ENCODE results near the gene ANXA2.

ANXA2 gene

DNA sequence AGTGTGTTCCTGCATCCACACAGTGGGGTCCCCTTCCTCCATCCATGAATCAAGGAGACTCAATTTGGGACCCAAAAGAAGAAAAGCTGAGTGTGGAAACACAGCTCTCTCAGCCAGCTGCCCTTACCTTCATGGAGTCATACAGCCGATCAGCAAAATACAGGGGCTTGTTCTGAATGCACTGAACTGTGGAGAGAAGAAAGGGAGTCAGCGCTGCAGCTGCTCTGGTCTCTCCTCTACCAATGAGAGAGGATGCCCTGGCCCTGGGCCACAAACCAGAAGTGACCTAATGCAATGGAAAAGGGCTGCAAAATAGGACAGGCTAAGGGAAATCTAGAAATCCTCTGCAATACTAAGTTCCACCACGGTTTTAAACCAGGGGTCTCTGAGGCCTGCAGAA lies 46.7 kb downstream of the ANXA2 start:
- no peak overlapping the region for H3K4me3 ChIP-seq (ENCODE audit: low read depth, low read length, poor library complexity, severe bottlenecking)
- no peak overlapping the region for H3K4me2 ChIP-seq (ENCODE audit: low read length)
- H4K20me1 ChIP-seq (ENCODE audit: insufficient read depth, low read length) = no peaks in the 10 kb centered on the region
- TF ChIP-seq EZH2 (IDR thresholded peaks at IDR 0.05; ENCODE audit: borderline replicate concordance, low read length) = no peak
- TF ChIP-seq CTCF (IDR thresholded peaks at IDR 0.05; ENCODE audit: low read length) = no peak
- H3K36me3 ChIP-seq (ENCODE audit: insufficient read depth, low read length) = no peaks in the 10 kb centered on the region
- H3K4me1 ChIP-seq (ENCODE audit: insufficient read depth, low read length, severe bottlenecking) = no peaks in the 10 kb centered on the region
- H3K79me2 ChIP-seq (ENCODE audit: insufficient read depth, low read length) = no peaks in the 10 kb centered on the region
- H3K27ac ChIP-seq (ENCODE audit: low read depth, low read length, poor library complexity, severe bottlenecking) = no peak overlapping the region
- H3K9me2 ChIP-seq (ENCODE audit: low read depth, low read length) = no peaks in the 10 kb centered on the region
- H2AFZ ChIP-seq (ENCODE audit: low read length) = no peak overlapping the region
- H3K9ac ChIP-seq (ENCODE audit: low read length) = no peak overlapping the region
- H3K9me3 ChIP-seq (ENCODE audit: low read length) = no peaks in the 10 kb centered on the region
- no peaks in the 10 kb centered on the region for H3K27me3 ChIP-seq (ENCODE audit: insufficient read depth, low read length)
- H3F3A ChIP-seq (ENCODE audit: insufficient read depth, low read length) = no peaks in the 10 kb centered on the region

GRCh38 chr15:60350108-60350507 lies 47.7 kb downstream of the ANXA2 start:
- Histone ChIP-seq H3K4me1 (ENCODE audit: insufficient read depth, low read length, severe bottlenecking) (no peaks in the 10 kb centered on the region), H4K20me1 (ENCODE audit: insufficient read depth, low read length) (no peaks in the 10 kb centered on the region), H3K27me3 (ENCODE audit: insufficient read depth, low read length) (no peaks in the 10 kb centered on the region), H3K9me2 (ENCODE audit: low read depth, low read length) (no peaks in the 10 kb centered on the region), H3K79me2 (ENCODE audit: insufficient read depth, low read length) (no peaks in the 10 kb centered on the region), H3K9ac (ENCODE audit: low read length) (no peak overlapping the region), H3K9me3 (ENCODE audit: low read length) (no peaks in the 10 kb centered on the region), H3F3A (ENCODE audit: insufficient read depth, low read length) (no peaks in the 10 kb centered on the region), H3K27ac (ENCODE audit: low read depth, low read length, poor library complexity, severe bottlenecking) (no peak overlapping the region), H3K4me2 (ENCODE audit: low read length) (no peak overlapping the region), H3K36me3 (ENCODE audit: insufficient read depth, low read length) (no peaks in the 10 kb centered on the region), H3K4me3 (ENCODE audit: low read depth, low read length, poor library complexity, severe bottlenecking) (no peak overlapping the region), H2AFZ (ENCODE audit: low read length) (no peak overlapping the region)
- TF ChIP-seq EZH2 (IDR thresholded peaks at IDR 0.05; ENCODE audit: borderline replicate concordance, low read length) (no peak), CTCF (IDR thresholded peaks at IDR 0.05; ENCODE audit: low read length) (no peak)

DNA sequence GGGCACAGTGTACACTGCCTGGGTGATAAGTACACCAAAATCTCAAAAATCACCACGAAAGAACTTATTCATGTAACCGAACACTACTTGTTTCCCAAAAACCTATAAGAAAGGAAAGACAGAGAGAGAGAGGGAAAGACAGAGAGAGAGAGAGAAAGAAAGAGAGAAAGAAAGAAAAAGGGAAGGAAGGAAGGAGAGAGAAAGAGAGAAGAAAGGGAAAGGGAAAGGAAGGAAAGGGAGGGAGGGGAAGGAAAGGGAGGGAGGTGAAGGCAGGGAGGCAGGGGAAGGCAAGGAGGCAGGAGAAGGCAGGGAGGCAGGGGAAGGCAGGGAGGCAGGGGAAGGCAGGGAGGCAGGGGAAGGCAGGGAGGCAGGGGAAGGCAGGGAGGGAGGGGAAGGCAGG lies 48.2 kb downstream of the ANXA2 start:
- H3K27me3 ChIP-seq (ENCODE audit: insufficient read depth, low read length) = no peaks in the 10 kb centered on the region
- H3K27ac ChIP-seq (ENCODE audit: low read depth, low read length, poor library complexity, severe bottlenecking) = no peak overlapping the region
- H3K9me2 ChIP-seq (ENCODE audit: low read depth, low read length) = no peaks in the 10 kb centered on the region
- no peak overlapping the region for H2AFZ ChIP-seq (ENCODE audit: low read length)
- no peak for TF ChIP-seq EZH2 (IDR thresholded peaks at IDR 0.05; ENCODE audit: borderline replicate concordance, low read length)
- TF ChIP-seq CTCF (IDR thresholded peaks at IDR 0.05; ENCODE audit: low read length) = no peak
- H3K36me3 ChIP-seq (ENCODE audit: insufficient read depth, low read length) = no peaks in the 10 kb centered on the region
- no peak overlapping the region for H3K9ac ChIP-seq (ENCODE audit: low read length)
- no peak overlapping the region for H3K4me2 ChIP-seq (ENCODE audit: low read length)
- no peaks in the 10 kb centered on the region for H4K20me1 ChIP-seq (ENCODE audit: insufficient read depth, low read length)
- no peaks in the 10 kb centered on the region for H3K9me3 ChIP-seq (ENCODE audit: low read length)
- H3K4me3 ChIP-seq (ENCODE audit: low read depth, low read length, poor library complexity, severe bottlenecking) = no peak overlapping the region
- H3K4me1 ChIP-seq (ENCODE audit: insufficient read depth, low read length, severe bottlenecking) = no peaks in the 10 kb centered on the region
- no peaks in the 10 kb centered on the region for H3K79me2 ChIP-seq (ENCODE audit: insufficient read depth, low read length)
- H3F3A ChIP-seq (ENCODE audit: insufficient read depth, low read length) = no peaks in the 10 kb centered on the region

Data from OCI-LY1 (cell line).